ENCODE data around the gene PRM3. TPM values are rescaled to one million over a fixed set of nuclear protein-coding genes. Genes with fewer than 3 reads are reported as not detected.

Gene PRM3
- total RNA-seq, 2 experiments from 2014 or later: not detected

DNA sequence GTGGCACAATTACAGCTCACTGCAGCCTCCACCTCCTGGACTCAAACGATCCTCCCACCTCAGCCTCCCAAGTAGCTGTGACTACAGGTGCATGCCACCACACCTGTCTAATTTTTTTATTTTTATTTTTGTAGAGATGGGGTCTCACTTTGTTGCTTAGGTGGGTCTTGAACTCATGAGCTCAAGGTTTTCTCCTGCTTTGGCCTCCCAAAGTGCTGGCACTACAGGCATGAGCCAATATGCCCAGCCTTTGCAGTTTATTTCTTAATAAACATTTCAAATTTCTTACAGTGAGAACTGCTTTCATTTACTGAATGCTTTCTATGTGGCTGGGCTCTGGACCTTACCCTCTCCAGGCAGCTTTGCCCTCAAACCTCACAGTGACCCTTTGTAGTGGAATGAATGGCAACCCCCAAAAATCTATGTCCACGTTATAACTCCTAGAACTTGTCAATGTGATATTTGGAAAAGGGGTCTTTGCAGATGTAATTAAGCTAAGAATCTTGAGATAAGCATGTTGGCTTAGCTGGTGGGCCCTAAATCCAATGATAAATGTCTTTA, 2.7 kb downstream of the PRM3 start:
- H3K4me1 Mint-ChIP-seq (ENCODE audit: low read depth): no peaks in the 10 kb centered on the region
- intact Hi-C loops (cut with DNase I, micrococcal nuclease): no loop called here
- Histone ChIP-seq H3K4me3 (ENCODE audit: low read length) (no peak overlapping the region), H3K9me3 (ENCODE audit: control insufficient read depth in 1 of 2, insufficient read depth in 1 of 2, low read length in 2 of 2) (no peaks in the 10 kb centered on the region), H3K4me1 (ENCODE audit: insufficient read depth, low read length) (no peaks in the 10 kb centered on the region), H3K27ac (ENCODE audit: low read depth in 1 of 2, low read length in 2 of 2) (no peak overlapping the region), H3K36me3 (ENCODE audit: insufficient read depth, low read length) (no peaks in the 10 kb centered on the region), H3K27me3 (ENCODE audit: control insufficient read depth in 1 of 2, insufficient read depth in 2 of 2, low read length in 2 of 2) (no peaks in the 10 kb centered on the region)
- DNase-seq (no peak), ATAC-seq (ENCODE audit: poor library complexity) (no peak)
- H3K9me3 Mint-ChIP-seq: no peaks in the 10 kb centered on the region
- no peak overlapping the region for H3K4me3 Mint-ChIP-seq
- no peak overlapping the region for H3K27ac Mint-ChIP-seq
- ChIA-PET CTCF (no interaction called here), POLR2A (interaction anchor here (0.6 to 0.7 kb wide), 2 partner anchors 168 to 305 kb away, joined by 3 to 4 read pairs; no protein-coding TSS in a partner anchor)
- no peaks in the 10 kb centered on the region for H3K36me3 Mint-ChIP-seq (ENCODE audit: low read depth)
- TF ChIP-seq CTCF (IDR thresholded peaks at IDR 0.05): no peak
- no peaks in the 10 kb centered on the region for H3K27me3 Mint-ChIP-seq

- no peaks in the 10 kb centered on the region for H3K27me3 Mint-ChIP-seq
- H3K36me3 Mint-ChIP-seq (ENCODE audit: low read depth): no peaks in the 10 kb centered on the region
- ATAC-seq (ENCODE audit: poor library complexity): no peak
- peaks cover 8% of the 10 kb centered on the region for H3K4me1 ChIP-seq (ENCODE audit: insufficient read depth, low read length)
- H3K4me3 Mint-ChIP-seq: no peak within 1 kb of the TSS
- POLR2A ChIA-PET: interaction anchor here (1.2 to 2.7 kb wide), 2 partner anchors 11 to 13 kb away, joined by 3 to 17 read pairs; partner anchors contain the start of gene SOCS1
- no peaks in the 10 kb centered on the region for H3K27me3 ChIP-seq (ENCODE audit: control insufficient read depth in 1 of 2, insufficient read depth in 2 of 2, low read length in 2 of 2)
- intact Hi-C loops (cut with DNase I, micrococcal nuclease): no loop called here
- no peaks in the 10 kb centered on the region for H3K9me3 ChIP-seq (ENCODE audit: control insufficient read depth in 1 of 2, insufficient read depth in 1 of 2, low read length in 2 of 2)
- H3K4me1 Mint-ChIP-seq (ENCODE audit: low read depth): peaks cover 6% of the 10 kb centered on the region
- H3K4me3 ChIP-seq (ENCODE audit: low read length): no peak within 1 kb of the TSS
- CTCF ChIA-PET: no interaction called here
- H3K36me3 ChIP-seq (ENCODE audit: insufficient read depth, low read length): no peaks in the 10 kb centered on the region
- no peak within 1 kb of the TSS for H3K27ac ChIP-seq (ENCODE audit: low read depth in 1 of 2, low read length in 2 of 2)
- no peaks in the 10 kb centered on the region for H3K9me3 Mint-ChIP-seq
- no peak for DNase-seq
- no peak for TF ChIP-seq CTCF (IDR thresholded peaks at IDR 0.05)
- no peak within 1 kb of the TSS for H3K27ac Mint-ChIP-seq
Observed at GRCh38 chr16:11268921-11269375, 4.5 kb downstream of the PRM3 start, which contains the start of gene TNP2. TNP2 (minus strand) TSS chr16:11269325; CDS start chr16:11269262, 63 bp downstream.

DNA sequence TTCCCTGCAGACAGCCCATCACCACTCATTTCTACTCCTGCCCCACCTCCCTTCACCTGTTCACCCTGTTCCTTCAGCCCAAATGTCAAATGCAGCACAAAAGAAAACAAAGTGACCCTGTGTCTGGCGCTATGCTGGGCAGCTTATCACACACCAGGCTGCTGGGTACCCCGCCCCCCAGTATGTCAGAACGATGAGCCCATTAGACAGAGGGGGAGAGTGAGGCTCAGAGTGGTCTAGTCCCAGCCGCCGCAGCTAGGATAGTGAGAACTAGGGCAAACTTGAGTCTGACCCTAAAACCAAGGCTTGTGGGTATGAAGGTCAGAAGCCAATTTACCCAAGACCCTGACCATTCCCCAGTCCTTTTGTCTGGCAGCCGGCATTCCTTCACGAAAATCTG, 8.3 kb downstream of the PRM3 start:
- DNase-seq: no peak
- POLR2A ChIA-PET: interaction anchor here (1.0 kb wide), 1 partner anchor 9 kb away, joined by 3 read pairs; the partner anchor contains the start of gene SOCS1
- Histone ChIP-seq H3K27ac (ENCODE audit: low read depth in 1 of 2, low read length in 2 of 2) (no peak overlapping the region), H3K4me3 (ENCODE audit: low read length) (no peak overlapping the region), H3K4me1 (ENCODE audit: insufficient read depth, low read length) (peaks cover 21% of the 10 kb centered on the region), H3K36me3 (ENCODE audit: insufficient read depth, low read length) (no peaks in the 10 kb centered on the region), H3K9me3 (ENCODE audit: control insufficient read depth in 1 of 2, insufficient read depth in 1 of 2, low read length in 2 of 2) (no peaks in the 10 kb centered on the region), H3K27me3 (ENCODE audit: control insufficient read depth in 1 of 2, insufficient read depth in 2 of 2, low read length in 2 of 2) (no peaks in the 10 kb centered on the region)
- Mint-ChIP-seq H3K4me1 (ENCODE audit: low read depth) (peaks cover 20% of the 10 kb centered on the region), H3K9me3 (no peaks in the 10 kb centered on the region), H3K36me3 (ENCODE audit: low read depth) (no peaks in the 10 kb centered on the region), H3K27ac (no peak overlapping the region), H3K27me3 (no peaks in the 10 kb centered on the region), H3K4me3 (no peak overlapping the region)
- intact Hi-C loops (cut with DNase I, micrococcal nuclease): no loop called here
- CTCF ChIA-PET: no interaction called here
- no peak for ATAC-seq (ENCODE audit: poor library complexity)
- TF ChIP-seq CTCF (IDR thresholded peaks at IDR 0.05): no peak

All from CD4-positive, alpha-beta T cell (primary cell).